Thyroid gland (tissue), 4 donors: Measurements from ENCODE around the gene TFRC.

Experiments
- CTCF ChIP-seq, 6 experiments: fragments of 200-600 bp in 3 of 6; fragments of 450-650 bp in 3 of 6; sonication (generic) in 3 of 6; IDR thresholded peaks; one replicate each; pipeline ENCODE4 v1.5.1; 2016 to 2019; ENCODE audit warnings: antibody characterized with exemption in 6 of 6, mild to moderate bottlenecking in 2 of 6, inconsistent platforms in 1 of 6, moderate library complexity in 1 of 6
- POLR2A ChIP-seq, 2 donors: fragments of 450-650 bp; IDR thresholded peaks; one replicate each; pipeline ENCODE4 v1.6.1; 2017; ENCODE audit warnings: antibody characterized with exemption in 2 of 2, mild to moderate bottlenecking in 2 of 2, moderate library complexity in 1 of 2

DNA sequence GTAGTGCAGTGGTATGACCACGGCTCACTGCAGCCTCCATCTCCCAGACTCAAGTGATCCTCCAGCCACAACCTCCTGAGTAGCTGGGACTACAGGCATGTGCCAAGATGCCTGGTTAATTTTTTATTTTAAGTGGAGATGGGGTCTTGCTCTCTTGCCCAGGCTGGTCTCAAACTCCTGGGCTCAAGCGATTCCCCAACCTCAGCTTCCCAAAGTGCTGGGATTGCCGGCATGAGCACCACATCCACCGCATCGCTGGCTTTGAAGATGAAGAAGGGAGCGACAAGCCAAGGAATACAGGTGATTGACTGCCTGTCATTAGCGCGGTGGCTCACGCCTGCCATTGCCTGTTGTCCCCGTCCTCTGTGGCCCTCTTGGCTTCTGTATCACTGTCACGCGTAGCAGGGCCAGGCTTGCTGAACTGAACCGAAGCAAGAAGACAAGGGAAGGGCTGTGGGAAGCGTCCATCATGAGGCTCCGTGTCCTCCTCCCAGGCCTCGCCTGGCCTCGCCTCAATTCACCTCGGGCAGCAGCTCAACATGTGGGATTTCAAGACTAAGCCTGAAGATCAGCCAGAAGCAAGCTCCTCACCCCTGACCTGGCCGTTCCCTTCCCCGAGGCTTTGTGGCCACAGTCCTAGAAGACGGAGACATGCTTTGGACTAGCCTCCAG, 46.4 kb upstream of the TFRC start:
- TF ChIP-seq CTCF (IDR thresholded peaks at IDR 0.05) (no peak), POLR2A (IDR thresholded peaks at IDR 0.05) (no peak)
